Astrocyte (in vitro differentiated cells and primary cell): Measurements from ENCODE around the gene RBBP9. TPM values are rescaled to one million over a fixed set of nuclear protein-coding genes. Genes with fewer than 3 reads are reported as not detected.
"Not testable (repeated sequence)": the region's sequence is repeated elsewhere in the genome, so short reads cannot be mapped to it uniquely, and the experiment has no call there.

Source experiments
- DNase-seq: peaks from one replicate; pipeline ENCODE4 v3.0.0-alpha.2; 2010; ENCODE audit warnings: low read depth
- FAIRE-seq: peaks from 2 replicates; lab custom pipeline; 2011; peaks lifted over from hg19 to GRCh38; lab: Jason Lieb, UNC
- H2AFZ ChIP-seq: 2 replicates; pipeline ENCODE4 v1.6.0; 2012; ENCODE audit warnings: low read depth, low read length, inconsistent platforms
- H3K27ac ChIP-seq: 2 replicates; pipeline ENCODE4 v1.5.1; 2011; ENCODE audit warnings: low read depth, low read length, inconsistent platforms
- H3K27me3 ChIP-seq: 2 replicates; pipeline ENCODE4 v1.6.0; 2011; ENCODE audit warnings: low read length, inconsistent platforms; ENCODE audit not compliant: insufficient read depth
- H3K36me3 ChIP-seq: 2 replicates; pipeline ENCODE4 v1.5.1; 2011; ENCODE audit warnings: low read length, inconsistent platforms; ENCODE audit not compliant: insufficient read depth
- H3K4me1 ChIP-seq: 2 replicates; pipeline ENCODE4 v1.5.1; 2011; ENCODE audit warnings: low read length, inconsistent platforms; ENCODE audit not compliant: insufficient read depth
- H3K4me2 ChIP-seq: 2 replicates; pipeline ENCODE4 v1.6.0; 2012; ENCODE audit warnings: low read length, inconsistent platforms
- H3K4me3 ChIP-seq: 2 replicates; pipeline ENCODE4 v1.5.1; 2011; ENCODE audit warnings: low read depth, mild to moderate bottlenecking, low read length, inconsistent platforms; ENCODE audit not compliant: insufficient read depth
- H3K79me2 ChIP-seq: 2 replicates; pipeline ENCODE4 v1.6.0; 2012; ENCODE audit warnings: mild to moderate bottlenecking, low read length, inconsistent platforms; ENCODE audit not compliant: insufficient read depth
- H3K9ac ChIP-seq: 2 replicates; pipeline ENCODE4 v1.6.0; 2012; ENCODE audit warnings: mild to moderate bottlenecking, low read length, inconsistent platforms
- H3K9me3 ChIP-seq: 2 replicates; pipeline ENCODE4 v1.5.1; 2012; ENCODE audit warnings: low read depth, mild to moderate bottlenecking, low read length, inconsistent platforms; ENCODE audit not compliant: insufficient read depth
- H4K20me1 ChIP-seq: 2 replicates; pipeline ENCODE4 v1.6.0; 2012; ENCODE audit warnings: low read length, inconsistent platforms; ENCODE audit not compliant: insufficient read depth
- H3K27ac Mint-ChIP-seq: one replicate; pipeline ENCODE4 v1.8.0; 2021; ENCODE audit warnings: mild to moderate bottlenecking, mixed read lengths; ENCODE audit not compliant: unreplicated experiment
- H3K27me3 Mint-ChIP-seq: one replicate; pipeline ENCODE4 v1.8.0; 2021; ENCODE audit warnings: low read depth, mixed read lengths; ENCODE audit not compliant: unreplicated experiment
- H3K36me3 Mint-ChIP-seq: one replicate; pipeline ENCODE4 v1.8.0; 2021; ENCODE audit warnings: low read depth, mixed read lengths; ENCODE audit not compliant: unreplicated experiment
- H3K4me1 Mint-ChIP-seq: one replicate; pipeline ENCODE4 v1.8.0; 2021; ENCODE audit warnings: low read depth, mixed read lengths; ENCODE audit not compliant: unreplicated experiment
- H3K4me3 Mint-ChIP-seq: one replicate; pipeline ENCODE4 v1.8.0; 2021; ENCODE audit warnings: mild to moderate bottlenecking, moderate library complexity, mixed read lengths; ENCODE audit not compliant: unreplicated experiment
- H3K9me3 Mint-ChIP-seq: one replicate; pipeline ENCODE4 v1.8.0; 2021; ENCODE audit warnings: mild to moderate bottlenecking, mixed read lengths; ENCODE audit not compliant: unreplicated experiment
- EZH2 ChIP-seq: IDR thresholded peaks from 2 replicates; pipeline ENCODE4 v1.6.1; 2012; ENCODE audit warnings: mild to moderate bottlenecking, low read length, inconsistent platforms; ENCODE audit not compliant: insufficient read depth
- total RNA-seq: library from RNA; stranded (reverse); gene quantifications from 2 replicates; pipeline ENCODE4 v1.2.1, GENCODE V29; 2021
- TF ChIP-seq, protein P1 (sequence below): IDR thresholded peaks from 2 replicates; pipeline ENCODE4 v1.5.1; 2011; ENCODE audit warnings: low read depth, mild to moderate bottlenecking, inconsistent platforms, low read length, moderate library complexity; ENCODE audit not compliant: insufficient read depth

Gene RBBP9
- total RNA-seq, 1 donor from 2014 or later = 14.4 TPM

DNA sequence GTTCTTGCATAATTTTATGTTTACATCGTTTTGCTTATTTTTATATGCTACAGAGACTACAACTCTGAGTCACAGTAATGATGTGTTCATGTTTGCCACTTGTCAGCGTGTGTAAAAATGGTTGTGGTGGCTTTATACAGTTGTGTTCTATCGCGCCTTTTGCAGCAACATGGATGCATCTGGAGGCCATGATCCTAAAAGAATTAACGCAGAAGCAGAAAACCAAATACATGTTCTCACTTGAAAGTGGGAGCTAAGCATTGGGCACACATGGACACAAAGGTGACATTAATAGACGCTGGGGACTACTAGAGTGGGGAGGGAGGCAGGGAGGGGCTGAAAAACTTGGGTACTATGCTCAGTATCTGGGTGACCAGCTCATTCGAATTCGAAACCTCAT is 9.7 kb upstream of the RBBP9 start:
- TF ChIP-seq EZH2 = no peak
- TF ChIP-seq, protein P1, sequence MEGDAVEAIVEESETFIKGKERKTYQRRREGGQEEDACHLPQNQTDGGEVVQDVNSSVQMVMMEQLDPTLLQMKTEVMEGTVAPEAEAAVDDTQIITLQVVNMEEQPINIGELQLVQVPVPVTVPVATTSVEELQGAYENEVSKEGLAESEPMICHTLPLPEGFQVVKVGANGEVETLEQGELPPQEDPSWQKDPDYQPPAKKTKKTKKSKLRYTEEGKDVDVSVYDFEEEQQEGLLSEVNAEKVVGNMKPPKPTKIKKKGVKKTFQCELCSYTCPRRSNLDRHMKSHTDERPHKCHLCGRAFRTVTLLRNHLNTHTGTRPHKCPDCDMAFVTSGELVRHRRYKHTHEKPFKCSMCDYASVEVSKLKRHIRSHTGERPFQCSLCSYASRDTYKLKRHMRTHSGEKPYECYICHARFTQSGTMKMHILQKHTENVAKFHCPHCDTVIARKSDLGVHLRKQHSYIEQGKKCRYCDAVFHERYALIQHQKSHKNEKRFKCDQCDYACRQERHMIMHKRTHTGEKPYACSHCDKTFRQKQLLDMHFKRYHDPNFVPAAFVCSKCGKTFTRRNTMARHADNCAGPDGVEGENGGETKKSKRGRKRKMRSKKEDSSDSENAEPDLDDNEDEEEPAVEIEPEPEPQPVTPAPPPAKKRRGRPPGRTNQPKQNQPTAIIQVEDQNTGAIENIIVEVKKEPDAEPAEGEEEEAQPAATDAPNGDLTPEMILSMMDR = no peak

DNA sequence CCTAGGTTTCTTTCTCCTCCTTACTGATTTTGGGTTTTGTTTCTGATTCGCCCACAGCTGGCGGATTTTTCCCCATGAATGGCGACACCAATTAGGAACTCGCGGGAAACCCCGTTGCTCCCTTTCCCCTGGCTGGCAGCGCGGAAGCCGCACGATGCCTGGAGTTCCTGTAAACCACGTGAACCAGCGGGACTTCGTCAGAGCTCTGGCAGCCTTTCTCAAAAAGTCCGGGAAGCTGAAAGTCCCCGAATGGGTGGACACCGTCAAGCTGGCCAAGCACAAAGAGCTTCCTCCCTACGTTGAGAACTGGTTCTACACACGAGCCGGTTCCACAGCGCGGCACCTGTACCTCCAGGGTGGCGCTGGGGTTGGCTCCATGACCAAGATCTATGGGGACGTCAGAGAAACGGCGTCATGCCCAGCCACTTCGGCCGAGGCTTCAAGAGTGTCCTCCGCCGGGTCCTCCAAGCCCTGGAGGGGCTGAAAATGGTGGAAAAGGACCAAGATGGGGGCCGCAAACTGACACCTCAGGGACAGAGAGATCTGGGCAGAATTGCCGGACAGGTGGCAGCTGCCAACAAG is 7.5 kb upstream of the RBBP9 start:
- Histone ChIP-seq H2AFZ (peak overlapping the region; percentile 5), H4K20me1 (no peaks in the 10 kb centered on the region), H3K9ac (no peak overlapping the region), H3K79me2 (peaks cover 18% of the 10 kb centered on the region), H3K4me2 (no peak overlapping the region), H3K4me1 (peaks cover 8% of the 10 kb centered on the region), H3K9me3 (no peaks in the 10 kb centered on the region), H3K4me3 (no peak overlapping the region), H3K27me3 (peaks cover 6% of the 10 kb centered on the region), H3K36me3 (peaks cover 3% of the 10 kb centered on the region), H3K27ac (no peak overlapping the region)
- Mint-ChIP-seq H3K27ac (no peak overlapping the region), H3K27me3 (no peaks in the 10 kb centered on the region), H3K4me1 (peaks cover 7% of the 10 kb centered on the region), H3K36me3 (peaks cover 2% of the 10 kb centered on the region), H3K9me3 (no peaks in the 10 kb centered on the region), H3K4me3 (no peak overlapping the region)
- FAIRE-seq (no peak), DNase-seq (no peak)
- TF ChIP-seq, protein P1 = no peak
- no peak for TF ChIP-seq EZH2

More for the DNA sequence above, 9.7 kb upstream of the RBBP9 start:
- H2AFZ ChIP-seq = peak overlapping the region; percentile 95
- peaks cover 18% of the 10 kb centered on the region for H3K36me3 ChIP-seq
- H3K4me1 ChIP-seq = peaks cover 8% of the 10 kb centered on the region
- peak overlapping the region; percentile 88 for H3K9ac ChIP-seq
- H3K4me3 Mint-ChIP-seq = peak overlapping the region; percentile 100
- H3K27me3 ChIP-seq = peaks cover 6% of the 10 kb centered on the region
- no peaks in the 10 kb centered on the region for H3K27me3 Mint-ChIP-seq
- H3K36me3 Mint-ChIP-seq = peaks cover 2% of the 10 kb centered on the region
- peak overlapping the region; percentile 95 for H3K4me2 ChIP-seq
- H3K27ac ChIP-seq = peak overlapping the region; percentile 96
- H3K4me1 Mint-ChIP-seq = peaks cover 9% of the 10 kb centered on the region
- DNase-seq (no peak), FAIRE-seq (no peak)
- H3K79me2 ChIP-seq = peaks cover 32% of the 10 kb centered on the region
- peak overlapping the region; percentile 93 for H3K4me3 ChIP-seq
- H3K9me3 ChIP-seq = no peaks in the 10 kb centered on the region
- H3K27ac Mint-ChIP-seq = peak overlapping the region; percentile 99
- H4K20me1 ChIP-seq = no peaks in the 10 kb centered on the region
- H3K9me3 Mint-ChIP-seq = no peaks in the 10 kb centered on the region

DNA sequence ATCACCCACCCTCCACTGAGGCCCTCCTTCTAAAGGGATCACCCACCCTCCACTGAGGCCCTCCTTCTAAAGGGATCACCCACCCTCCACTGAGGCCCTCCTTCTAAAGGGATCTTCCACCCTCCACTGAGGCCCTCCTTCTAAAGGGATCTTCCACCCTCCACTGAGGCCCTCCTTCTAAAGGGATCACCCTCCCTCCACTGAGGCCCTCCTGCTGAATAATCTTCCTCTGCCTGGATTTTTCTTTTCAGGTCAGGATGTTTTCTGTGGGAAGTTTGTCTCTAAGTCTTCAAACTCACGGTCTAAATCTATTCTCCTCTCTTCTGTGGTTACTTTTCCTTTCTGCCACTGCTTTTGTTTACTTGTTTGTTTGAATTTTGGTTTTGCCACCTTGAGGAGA is 4.6 kb upstream of the RBBP9 start:
- not testable (repeated sequence) for H4K20me1 ChIP-seq, DNase-seq, H3K27me3 Mint-ChIP-seq, H3K27me3 ChIP-seq, H3K27ac Mint-ChIP-seq, H3K4me1 Mint-ChIP-seq, H3K4me3 Mint-ChIP-seq, H3K4me3 ChIP-seq, FAIRE-seq, H3K4me2 ChIP-seq, H2AFZ ChIP-seq, H3K36me3 ChIP-seq, H3K9me3 ChIP-seq, H3K9me3 Mint-ChIP-seq, H3K79me2 ChIP-seq, H3K36me3 Mint-ChIP-seq, H3K4me1 ChIP-seq, H3K27ac ChIP-seq, H3K9ac ChIP-seq
